Peyer's patch (tissue), 4 donors: Measurements from ENCODE around the gene SRPK2.

Source experiments
- CTCF ChIP-seq, 6 experiments: fragments of 450-650 bp in 4 of 6; fragments of 200-600 bp in 2 of 6; sonication (generic) in 1 of 6; IDR thresholded peaks; one replicate each; pipeline ENCODE4 v1.5.1; 2017 to 2019; ENCODE audit warnings: antibody characterized with exemption in 6 of 6, mild to moderate bottlenecking in 3 of 6, moderate library complexity in 1 of 6
- POLR2A ChIP-seq, 2 donors: fragments of 450-650 bp; IDR thresholded peaks; one replicate each; pipeline ENCODE4 v1.5.1; 2017; ENCODE audit warnings: antibody characterized with exemption in 2 of 2, mild to moderate bottlenecking in 2 of 2, moderate library complexity in 2 of 2

- TF ChIP-seq CTCF (IDR thresholded peaks at IDR 0.05) (no peak), POLR2A (IDR thresholded peaks at IDR 0.05) (no peak)
Measured at GRCh38 chr7:105353752-105354328, 34.9 kb downstream of the SRPK2 start.
